Left forelimb (tissue), 1 donor: ENCODE measurements around the gene TFDP1.
"Not testable (repeated sequence)": the region's sequence is repeated elsewhere in the genome, so short reads cannot be mapped to it uniquely, and the experiment has no call there.

Experiments
- DNase-seq: peaks from one replicate; pipeline ENCODE4 v3.0.0-alpha.2; 2018; ENCODE audit warnings: low spot score

Gene TFDP1

GRCh38 chr13:113616991-113617749 is 32.6 kb downstream of the TFDP1 start:
- no peak for DNase-seq

- no peak for DNase-seq
Observed at GRCh38 chr13:113617961-113618360, 33.4 kb downstream of the TFDP1 start.

GRCh38 chr13:113618455-113618854 is 33.9 kb downstream of the TFDP1 start:
- no peak for DNase-seq

- DNase-seq = no peak
Observed at GRCh38 chr13:113620036-113620796, 35.7 kb downstream of the TFDP1 start.

- DNase-seq = no peak
Observed at GRCh38 chr13:113621046-113621445, 36.5 kb downstream of the TFDP1 start.

- DNase-seq = not testable (repeated sequence)
Observed at GRCh38 chr13:113621498-113621897, 36.9 kb downstream of the TFDP1 start.

- DNase-seq = not testable (repeated sequence)
Observed at GRCh38 chr13:113621986-113622550, 37.5 kb downstream of the TFDP1 start.

GRCh38 chr13:113622791-113623490 is 38.4 kb downstream of the TFDP1 start:
- DNase-seq = no peak

GRCh38 chr13:113623491-113624234 is 39.1 kb downstream of the TFDP1 start:
- DNase-seq = no peak

GRCh38 chr13:113624235-113624587 is 39.7 kb downstream of the TFDP1 start:
- no peak for DNase-seq

- DNase-seq = not testable (repeated sequence)
Observed at GRCh38 chr13:113624640-113625304, 40.2 kb downstream of the TFDP1 start.

- no peak for DNase-seq
Observed at GRCh38 chr13:113625965-113626721, 41.6 kb downstream of the TFDP1 start.

GRCh38 chr13:113627136-113627535 is 42.6 kb downstream of the TFDP1 start:
- DNase-seq = no peak

- no peak for DNase-seq
Observed at GRCh38 chr13:113628291-113629270, 44.0 kb downstream of the TFDP1 start.

- no peak for DNase-seq
Observed at GRCh38 chr13:113629866-113630265, 45.3 kb downstream of the TFDP1 start.

GRCh38 chr13:113630296-113630695 is 45.7 kb downstream of the TFDP1 start:
- DNase-seq = no peak

- DNase-seq = no peak
Observed at GRCh38 chr13:113630804-113631203, 46.3 kb downstream of the TFDP1 start.

GRCh38 chr13:113631341-113632095 is 47.0 kb downstream of the TFDP1 start:
- DNase-seq = no peak
